ENCODE results near the gene CCR5AS.

- no peak for TF ChIP-seq CTCF (IDR thresholded peaks at IDR 0.05)
- TF ChIP-seq POLR2A (IDR thresholded peaks at IDR 0.05), result no peak
Observed at GRCh38 chr3:46412786-46413298, 6.0 kb upstream of the CCR5AS start.
